Measurements from ENCODE around the gene PI4KA. TPM values are rescaled to one million over a fixed set of nuclear protein-coding genes. Genes with fewer than 3 reads are reported as not detected.

PI4KA gene
- total and polyA plus RNA-seq, 2 experiments from 2014 or later, result 17.1 to 38.1 TPM

GRCh38 chr22:20728523-20729190 lies 130.0 kb downstream of the PI4KA start (continued):
- TF ChIP-seq, protein P1, sequence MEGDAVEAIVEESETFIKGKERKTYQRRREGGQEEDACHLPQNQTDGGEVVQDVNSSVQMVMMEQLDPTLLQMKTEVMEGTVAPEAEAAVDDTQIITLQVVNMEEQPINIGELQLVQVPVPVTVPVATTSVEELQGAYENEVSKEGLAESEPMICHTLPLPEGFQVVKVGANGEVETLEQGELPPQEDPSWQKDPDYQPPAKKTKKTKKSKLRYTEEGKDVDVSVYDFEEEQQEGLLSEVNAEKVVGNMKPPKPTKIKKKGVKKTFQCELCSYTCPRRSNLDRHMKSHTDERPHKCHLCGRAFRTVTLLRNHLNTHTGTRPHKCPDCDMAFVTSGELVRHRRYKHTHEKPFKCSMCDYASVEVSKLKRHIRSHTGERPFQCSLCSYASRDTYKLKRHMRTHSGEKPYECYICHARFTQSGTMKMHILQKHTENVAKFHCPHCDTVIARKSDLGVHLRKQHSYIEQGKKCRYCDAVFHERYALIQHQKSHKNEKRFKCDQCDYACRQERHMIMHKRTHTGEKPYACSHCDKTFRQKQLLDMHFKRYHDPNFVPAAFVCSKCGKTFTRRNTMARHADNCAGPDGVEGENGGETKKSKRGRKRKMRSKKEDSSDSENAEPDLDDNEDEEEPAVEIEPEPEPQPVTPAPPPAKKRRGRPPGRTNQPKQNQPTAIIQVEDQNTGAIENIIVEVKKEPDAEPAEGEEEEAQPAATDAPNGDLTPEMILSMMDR (conservative IDR thresholded peaks at IDR 0.05; ENCODE audit: low read depth in 2 of 2), result no peak
- TF ChIP-seq REST (IDR thresholded peaks at IDR 0.05; ENCODE audit: unreplicated experiment) (no peak), STAT1 (IDR thresholded peaks at IDR 0.05; ENCODE audit: unreplicated experiment) (no peak), ETS1 (IDR thresholded peaks at IDR 0.05) (no peak)

GRCh38 chr22:20727118-20728015 lies 131.2 kb downstream of the PI4KA start:
- Histone ChIP-seq H3K9me2 (ENCODE audit: insufficient read depth) (no peaks in the 10 kb centered on the region), H3K4me1 (ENCODE audit: insufficient read depth) (no peaks in the 10 kb centered on the region), H3K27me3 (ENCODE audit: insufficient read depth) (no peaks in the 10 kb centered on the region), H2AFZ (no peak overlapping the region), H3K27ac (ENCODE audit: low read depth) (no peak overlapping the region), H3K79me2 (replicated peaks; ENCODE audit: insufficient read depth) (no peaks in the 10 kb centered on the region), H4K20me1 (replicated peaks; ENCODE audit: insufficient read depth) (no peaks in the 10 kb centered on the region), H3F3A (replicated peaks; ENCODE audit: low read depth) (no peaks in the 10 kb centered on the region), H3K4me3 (no peak overlapping the region), H3K4me2 (no peak overlapping the region), H3K36me3 (ENCODE audit: insufficient read depth) (no peaks in the 10 kb centered on the region)
- Mint-ChIP-seq H3K27ac (no peak overlapping the region), H3K27me3 (ENCODE audit: insufficient read depth, low read depth, poor library complexity) (peaks cover 3% of the 10 kb centered on the region), H3K9me3 (no peaks in the 10 kb centered on the region), H3K36me3 (ENCODE audit: low read depth) (peaks cover 3% of the 10 kb centered on the region; the same call in 2 of the 3 replicates), H3K4me3 (no peak overlapping the region), H3K4me1 (no peaks in the 10 kb centered on the region)
- ATAC-seq (no peak), DNase-seq (ENCODE audit: low spot score) (no peak)
- TF ChIP-seq, protein P1 (conservative IDR thresholded peaks at IDR 0.05; ENCODE audit: low read depth in 2 of 2), result no peak
- TF ChIP-seq STAT1 (IDR thresholded peaks at IDR 0.05; ENCODE audit: unreplicated experiment) (no peak), POLR2AphosphoS5 (IDR thresholded peaks at IDR 0.05; ENCODE audit: low read depth) (no peak)
